Gastrocnemius medialis (tissue), 4 donors: ENCODE results near the gene SULT4A1.

Source experiments
- POLR2A ChIP-seq, 2 donors: fragments of 450-650 bp; IDR thresholded peaks; one replicate each; pipeline ENCODE4 v1.6.1; 2017; ENCODE audit warnings: antibody characterized with exemption in 2 of 2, mild to moderate bottlenecking in 2 of 2, moderate library complexity in 2 of 2
- TF ChIP-seq, protein P1 (sequence below), 5 experiments: fragments of 450-650 bp in 3 of 5; fragments of 200-600 bp in 2 of 5; sonication (generic) in 2 of 5; IDR thresholded peaks in 4 of 5; conservative IDR thresholded peaks in 1 of 5; 1 replicate in 4 of 5; 2 replicates in 1 of 5; pipeline ENCODE4 v1.5.1; 2016 to 2019; ENCODE audit warnings: antibody characterized with exemption in 5 of 5, mild to moderate bottlenecking in 3 of 5, moderate library complexity in 3 of 5

DNA sequence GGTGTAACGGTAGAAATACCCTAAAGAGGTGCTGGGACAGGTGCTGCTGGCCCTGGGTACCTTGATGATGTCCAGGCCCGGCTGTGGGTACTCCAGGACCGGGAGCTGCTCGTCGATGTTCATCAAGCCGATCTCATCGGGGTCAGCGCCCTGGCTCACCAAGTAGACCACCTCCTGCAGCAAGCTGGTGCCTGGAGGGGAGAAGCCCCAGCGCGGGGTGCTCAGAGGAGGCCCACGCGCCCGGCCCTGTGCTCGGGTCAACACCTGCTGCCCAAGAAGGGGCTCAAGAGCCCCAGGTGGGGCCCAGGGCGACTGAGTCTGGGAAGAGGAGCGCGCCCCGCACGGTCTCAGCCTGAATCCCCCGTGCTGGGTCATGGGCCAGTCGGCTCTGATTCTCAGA, 20.6 kb downstream of the SULT4A1 start:
- TF ChIP-seq, protein P1, sequence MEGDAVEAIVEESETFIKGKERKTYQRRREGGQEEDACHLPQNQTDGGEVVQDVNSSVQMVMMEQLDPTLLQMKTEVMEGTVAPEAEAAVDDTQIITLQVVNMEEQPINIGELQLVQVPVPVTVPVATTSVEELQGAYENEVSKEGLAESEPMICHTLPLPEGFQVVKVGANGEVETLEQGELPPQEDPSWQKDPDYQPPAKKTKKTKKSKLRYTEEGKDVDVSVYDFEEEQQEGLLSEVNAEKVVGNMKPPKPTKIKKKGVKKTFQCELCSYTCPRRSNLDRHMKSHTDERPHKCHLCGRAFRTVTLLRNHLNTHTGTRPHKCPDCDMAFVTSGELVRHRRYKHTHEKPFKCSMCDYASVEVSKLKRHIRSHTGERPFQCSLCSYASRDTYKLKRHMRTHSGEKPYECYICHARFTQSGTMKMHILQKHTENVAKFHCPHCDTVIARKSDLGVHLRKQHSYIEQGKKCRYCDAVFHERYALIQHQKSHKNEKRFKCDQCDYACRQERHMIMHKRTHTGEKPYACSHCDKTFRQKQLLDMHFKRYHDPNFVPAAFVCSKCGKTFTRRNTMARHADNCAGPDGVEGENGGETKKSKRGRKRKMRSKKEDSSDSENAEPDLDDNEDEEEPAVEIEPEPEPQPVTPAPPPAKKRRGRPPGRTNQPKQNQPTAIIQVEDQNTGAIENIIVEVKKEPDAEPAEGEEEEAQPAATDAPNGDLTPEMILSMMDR (IDR thresholded peaks at IDR 0.05 in 4 of 5, conservative IDR thresholded peaks at IDR 0.05 in 1 of 5) = no peak
- no peak for TF ChIP-seq POLR2A (IDR thresholded peaks at IDR 0.05)
